Measurements from ENCODE around the gene NR5A2. TPM values are rescaled to one million over a fixed set of nuclear protein-coding genes. Genes with fewer than 3 reads are reported as not detected.

NR5A2 gene
- polyA plus RNA-seq, 3 donors = 0.03 to 0.31 TPM; not detected in 1

DNA sequence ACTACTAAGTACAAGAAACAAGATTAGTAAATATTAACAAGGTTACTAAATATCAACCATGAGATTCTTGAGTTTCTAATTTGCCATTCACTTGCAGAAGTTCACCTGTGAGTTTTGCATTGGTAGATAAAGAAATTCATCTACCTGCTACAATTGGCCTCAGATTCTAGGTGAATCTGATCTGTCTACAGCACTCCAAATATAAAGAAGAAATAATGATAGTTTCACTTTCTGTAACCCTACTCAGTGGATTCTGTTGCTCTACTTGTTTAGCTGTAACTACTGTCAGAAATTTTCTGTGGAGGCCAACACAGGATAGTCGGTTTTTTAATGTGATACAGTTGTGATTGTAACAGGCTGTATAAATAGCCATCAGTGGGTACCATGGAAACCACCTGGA lies 118.6 kb downstream of the NR5A2 start:
- Histone ChIP-seq H3K9ac (ENCODE audit: insufficient read depth, low read length, poor library complexity, severe bottlenecking) (no peak overlapping the region), H2AFZ (ENCODE audit: insufficient read depth, low read depth, low read length, poor library complexity, severe bottlenecking) (no peak overlapping the region), H3K4me2 (replicated peaks; ENCODE audit: extremely low read depth, low read length, poor library complexity, severe bottlenecking) (no peak overlapping the region), H3K4me3 (replicated peaks in 1 of 3; ENCODE audit: low read depth in 2 of 3, low read length in 3 of 3) (no peak overlapping the region), H4K20me1 (ENCODE audit: insufficient read depth, low read length) (no peaks in the 10 kb centered on the region), H3K9me3 (replicated peaks in 1 of 2; ENCODE audit: control insufficient read depth in 1 of 2, insufficient read depth in 1 of 2, low read length in 2 of 2) (peaks cover 0 to 7% of the 10 kb centered on the region in 2 donors), H3K27ac (ENCODE audit: low read depth in 1 of 2, low read length in 2 of 2) (no peak overlapping the region), H3K79me2 (ENCODE audit: insufficient read depth, low read length) (no peaks in the 10 kb centered on the region), H3K36me3 (replicated peaks in 1 of 2; ENCODE audit: control insufficient read depth in 1 of 2, insufficient read depth in 2 of 2, low read length in 2 of 2) (no peaks in the 10 kb centered on the region), H3K4me1 (ENCODE audit: control insufficient read depth in 1 of 2, insufficient read depth in 2 of 2, low read length in 2 of 2) (no peaks in the 10 kb centered on the region), H3K27me3 (ENCODE audit: control insufficient read depth in 2 of 2, insufficient read depth in 2 of 2, low read length in 2 of 2) (no peaks in the 10 kb centered on the region)
- H3K36me3 Mint-ChIP-seq = no peaks in the 10 kb centered on the region
- TF ChIP-seq, protein P1, sequence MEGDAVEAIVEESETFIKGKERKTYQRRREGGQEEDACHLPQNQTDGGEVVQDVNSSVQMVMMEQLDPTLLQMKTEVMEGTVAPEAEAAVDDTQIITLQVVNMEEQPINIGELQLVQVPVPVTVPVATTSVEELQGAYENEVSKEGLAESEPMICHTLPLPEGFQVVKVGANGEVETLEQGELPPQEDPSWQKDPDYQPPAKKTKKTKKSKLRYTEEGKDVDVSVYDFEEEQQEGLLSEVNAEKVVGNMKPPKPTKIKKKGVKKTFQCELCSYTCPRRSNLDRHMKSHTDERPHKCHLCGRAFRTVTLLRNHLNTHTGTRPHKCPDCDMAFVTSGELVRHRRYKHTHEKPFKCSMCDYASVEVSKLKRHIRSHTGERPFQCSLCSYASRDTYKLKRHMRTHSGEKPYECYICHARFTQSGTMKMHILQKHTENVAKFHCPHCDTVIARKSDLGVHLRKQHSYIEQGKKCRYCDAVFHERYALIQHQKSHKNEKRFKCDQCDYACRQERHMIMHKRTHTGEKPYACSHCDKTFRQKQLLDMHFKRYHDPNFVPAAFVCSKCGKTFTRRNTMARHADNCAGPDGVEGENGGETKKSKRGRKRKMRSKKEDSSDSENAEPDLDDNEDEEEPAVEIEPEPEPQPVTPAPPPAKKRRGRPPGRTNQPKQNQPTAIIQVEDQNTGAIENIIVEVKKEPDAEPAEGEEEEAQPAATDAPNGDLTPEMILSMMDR (IDR thresholded peaks at IDR 0.05) = no peak
- no peak overlapping the region for H3K4me3 Mint-ChIP-seq
- intact Hi-C loops (cut with micrococcal nuclease) = loop anchor here in 1 of 2 donors (10.0 kb wide), 1 partner anchor 339 kb away; no protein-coding TSS in a partner anchor
- H3K27me3 Mint-ChIP-seq (ENCODE audit: low read depth in 3 of 3) = peaks cover 0 to 5% (median 0%) of the 10 kb centered on the region in 3 donors
- DNase-seq = no peak
- H3K4me1 Mint-ChIP-seq = peaks cover 12% of the 10 kb centered on the region
- no peak overlapping the region for H3K27ac Mint-ChIP-seq
- no CpG with 5 or more reads among the region's 1 CpG for WGBS (ENCODE audit: insufficient coverage)
- peaks cover 2 to 9% (median 3%) of the 10 kb centered on the region in 7 donors for H3K9me3 Mint-ChIP-seq

DNA sequence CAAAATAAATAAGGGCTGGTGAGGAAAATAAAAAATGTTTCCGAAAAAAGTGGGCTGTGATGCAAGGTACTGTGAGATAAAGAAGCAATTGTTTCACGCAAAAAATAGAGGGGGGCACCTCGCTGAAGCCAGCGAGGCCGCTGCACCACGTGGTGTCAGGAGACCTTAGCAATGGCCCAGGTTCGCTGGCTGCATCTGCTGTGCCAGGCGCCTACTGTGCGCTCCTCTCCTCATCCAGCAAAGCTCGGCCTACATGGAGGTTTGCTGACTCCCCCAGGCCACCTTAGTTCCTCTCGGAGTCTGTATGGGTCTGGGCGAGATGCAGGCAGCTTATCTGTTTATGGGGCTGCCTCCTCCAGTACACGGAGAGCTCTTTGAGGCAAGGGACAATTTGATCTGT lies 119.6 kb downstream of the NR5A2 start:
- H3K36me3 Mint-ChIP-seq = no peaks in the 10 kb centered on the region

More for the DNA sequence above, 119.6 kb downstream of the NR5A2 start:
- TF ChIP-seq, protein P1 (IDR thresholded peaks at IDR 0.05) = no peak
- H3K4me3 ChIP-seq (replicated peaks in 1 of 3; ENCODE audit: low read depth in 2 of 3, low read length in 3 of 3) = no peak overlapping the region
- H2AFZ ChIP-seq (ENCODE audit: insufficient read depth, low read depth, low read length, poor library complexity, severe bottlenecking) = no peak overlapping the region
- H3K27me3 Mint-ChIP-seq (ENCODE audit: low read depth in 3 of 3) = peaks cover 0 to 5% (median 0%) of the 10 kb centered on the region in 3 donors
- no peaks in the 10 kb centered on the region for H3K36me3 ChIP-seq (replicated peaks in 1 of 2; ENCODE audit: control insufficient read depth in 1 of 2, insufficient read depth in 2 of 2, low read length in 2 of 2)
- H3K27me3 ChIP-seq (ENCODE audit: control insufficient read depth in 2 of 2, insufficient read depth in 2 of 2, low read length in 2 of 2) = no peaks in the 10 kb centered on the region
- WGBS (ENCODE audit: insufficient coverage) = over 99% methylated on average over 11 of the region's 13 CpGs
- DNase-seq = no peak
- no peaks in the 10 kb centered on the region for H3K4me1 ChIP-seq (ENCODE audit: control insufficient read depth in 1 of 2, insufficient read depth in 2 of 2, low read length in 2 of 2)
- no peak overlapping the region for H3K27ac ChIP-seq (ENCODE audit: low read depth in 1 of 2, low read length in 2 of 2)
- H3K27ac Mint-ChIP-seq = no peak overlapping the region
- peaks cover 0 to 7% of the 10 kb centered on the region in 2 donors for H3K9me3 ChIP-seq (replicated peaks in 1 of 2; ENCODE audit: control insufficient read depth in 1 of 2, insufficient read depth in 1 of 2, low read length in 2 of 2)
- peaks cover 2 to 9% (median 3%) of the 10 kb centered on the region in 7 donors for H3K9me3 Mint-ChIP-seq
- peaks cover 12% of the 10 kb centered on the region for H3K4me1 Mint-ChIP-seq
- H3K79me2 ChIP-seq (ENCODE audit: insufficient read depth, low read length) = no peaks in the 10 kb centered on the region
- H3K4me2 ChIP-seq (replicated peaks; ENCODE audit: extremely low read depth, low read length, poor library complexity, severe bottlenecking) = no peak overlapping the region
- no peak overlapping the region for H3K9ac ChIP-seq (ENCODE audit: insufficient read depth, low read length, poor library complexity, severe bottlenecking)
- intact Hi-C loops (cut with micrococcal nuclease) = loop anchor here in 1 of 2 donors (10.0 kb wide), 1 partner anchor 338 kb away; no protein-coding TSS in a partner anchor
- no peak overlapping the region for H3K4me3 Mint-ChIP-seq
- H4K20me1 ChIP-seq (ENCODE audit: insufficient read depth, low read length) = no peaks in the 10 kb centered on the region
